ENCODE results near the gene CTAGE9.

CTAGE9 gene

DNA sequence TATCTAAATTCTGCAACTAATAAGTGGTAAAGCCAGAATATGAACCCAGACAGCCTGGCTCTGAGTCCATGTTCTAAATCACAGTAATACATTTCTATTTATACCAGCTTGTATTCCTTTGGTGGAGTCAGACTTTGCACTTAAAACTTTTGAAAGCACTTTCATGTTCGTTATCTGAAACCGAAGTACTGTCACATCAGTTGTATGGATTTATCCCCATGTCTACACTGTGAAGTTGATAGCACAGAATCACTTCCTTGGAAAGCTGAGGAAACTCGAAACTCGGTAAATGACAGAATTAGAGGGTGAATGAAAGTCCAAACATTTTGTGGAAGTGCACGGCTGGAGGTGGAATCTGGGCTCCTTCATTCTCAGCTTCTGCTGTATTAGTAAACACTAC lies 28.3 kb upstream of the CTAGE9 start:
- no peak for DNase-seq (ENCODE audit: low read depth in 2 of 2)
- TF ChIP-seq CTCF (IDR thresholded peaks at IDR 0.05; ENCODE audit: low read depth, low read length): no peak
- H3K4me3 ChIP-seq (replicated peaks in 1 of 2; ENCODE audit: low read depth in 2 of 2, low read length in 2 of 2): no peak overlapping the region

- no peak for TF ChIP-seq CTCF (IDR thresholded peaks at IDR 0.05; ENCODE audit: low read depth, low read length)
- DNase-seq (ENCODE audit: low read depth in 2 of 2): no peak
- no peak overlapping the region for H3K4me3 ChIP-seq (replicated peaks in 1 of 2; ENCODE audit: low read depth in 2 of 2, low read length in 2 of 2)
These were observed 26.0 kb upstream of the CTAGE9 start for GRCh38 chr6:131736811-131737210.

DNA sequence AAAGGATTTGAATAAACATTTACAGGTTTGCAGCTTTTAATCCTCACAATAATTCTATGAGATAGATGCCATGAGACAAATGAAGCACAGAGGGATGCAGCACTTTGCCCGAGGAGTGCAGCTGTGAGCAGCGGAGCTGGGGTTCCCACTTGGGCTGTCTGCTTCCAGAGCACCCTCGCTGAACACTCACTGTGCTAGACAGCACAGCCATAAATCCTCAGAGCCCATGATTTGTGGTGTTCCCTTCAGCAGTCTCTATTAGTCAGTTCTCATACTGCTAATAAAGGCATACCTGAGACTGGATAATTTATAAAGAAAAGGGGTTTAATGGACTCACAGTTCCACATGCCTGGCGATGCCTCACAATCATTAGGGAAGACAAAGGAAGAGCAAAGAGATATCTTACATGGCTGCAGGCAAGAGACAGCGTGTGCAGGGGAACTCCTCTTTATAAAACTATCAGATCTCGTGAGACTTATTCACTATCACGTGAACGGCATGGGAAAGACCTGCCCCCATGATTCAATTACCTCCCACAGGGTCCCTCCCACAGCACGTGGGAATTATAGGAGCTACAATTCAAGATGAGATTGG lies 25.3 kb upstream of the CTAGE9 start:
- H3K4me3 ChIP-seq (replicated peaks in 1 of 2; ENCODE audit: low read depth in 2 of 2, low read length in 2 of 2): no peak overlapping the region
- DNase-seq (ENCODE audit: low read depth in 2 of 2): no peak
- no peak for TF ChIP-seq CTCF (IDR thresholded peaks at IDR 0.05; ENCODE audit: low read depth, low read length)

DNA sequence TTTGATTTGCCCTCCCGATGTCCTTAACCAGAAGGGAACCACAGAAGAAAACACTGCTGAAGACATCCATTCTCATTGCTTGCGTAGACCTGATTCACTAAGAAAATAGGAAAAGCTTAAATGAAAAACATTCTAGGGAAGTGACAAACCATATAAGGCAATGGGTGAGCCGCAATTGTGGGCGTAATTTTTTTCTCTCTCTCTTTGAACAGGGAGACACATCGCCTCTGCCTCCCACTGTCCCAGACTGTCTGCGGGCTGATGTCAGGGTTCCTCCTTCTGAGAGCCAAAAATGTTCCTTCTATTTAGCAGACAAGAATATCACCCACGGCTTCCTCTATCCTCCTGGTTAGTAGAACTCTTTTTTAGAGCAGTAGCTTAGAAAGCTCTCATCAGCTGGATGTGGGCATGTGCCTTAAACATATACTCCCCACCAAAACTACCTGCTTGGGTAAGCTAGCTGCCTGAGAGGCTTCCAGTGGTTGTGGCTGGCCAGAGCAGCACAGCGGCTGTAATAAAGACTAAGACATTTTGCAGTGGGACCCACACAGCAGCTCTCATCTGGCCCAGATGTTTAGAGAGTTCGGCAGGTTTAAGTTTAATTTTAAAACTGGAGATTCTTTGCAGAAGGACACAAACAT lies 22.7 kb upstream of the CTAGE9 start:
- no peak for TF ChIP-seq CTCF (IDR thresholded peaks at IDR 0.05; ENCODE audit: low read depth, low read length)
- H3K4me3 ChIP-seq (replicated peaks in 1 of 2; ENCODE audit: low read depth in 2 of 2, low read length in 2 of 2): peak overlapping the region in 1 of 2 donors; percentile 22
- DNase-seq (ENCODE audit: low read depth in 2 of 2): peak; percentile 16 to 94

GRCh38 chr6:131731224-131731623 lies 20.4 kb upstream of the CTAGE9 start:
- no peak for DNase-seq (ENCODE audit: low read depth in 2 of 2)
- no peak overlapping the region for H3K4me3 ChIP-seq (replicated peaks in 1 of 2; ENCODE audit: low read depth in 2 of 2, low read length in 2 of 2)
- TF ChIP-seq CTCF (IDR thresholded peaks at IDR 0.05; ENCODE audit: low read depth, low read length): no peak

DNA sequence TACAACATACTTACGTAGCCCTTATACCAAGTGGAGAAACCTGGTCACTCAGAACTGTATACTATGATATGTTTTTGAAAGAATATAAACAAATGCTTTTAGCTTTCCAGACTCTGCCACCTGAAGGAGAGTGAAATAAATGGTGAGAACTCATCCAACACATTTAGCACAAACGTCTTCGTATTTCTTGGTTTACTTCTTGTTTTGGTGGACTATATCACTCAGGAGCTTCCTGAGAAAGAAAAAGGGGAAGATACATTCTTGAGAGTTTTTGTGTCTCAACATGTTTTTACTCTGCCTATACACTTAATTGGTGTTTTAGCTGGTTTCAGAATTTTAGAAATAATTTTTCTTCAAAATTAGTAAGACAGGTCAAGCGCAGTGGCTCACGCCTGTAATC lies 19.4 kb upstream of the CTAGE9 start:
- H3K4me3 ChIP-seq (replicated peaks in 1 of 2; ENCODE audit: low read depth in 2 of 2, low read length in 2 of 2): no peak overlapping the region
- TF ChIP-seq CTCF (IDR thresholded peaks at IDR 0.05; ENCODE audit: low read depth, low read length): no peak
- DNase-seq (ENCODE audit: low read depth in 2 of 2): no peak

DNA sequence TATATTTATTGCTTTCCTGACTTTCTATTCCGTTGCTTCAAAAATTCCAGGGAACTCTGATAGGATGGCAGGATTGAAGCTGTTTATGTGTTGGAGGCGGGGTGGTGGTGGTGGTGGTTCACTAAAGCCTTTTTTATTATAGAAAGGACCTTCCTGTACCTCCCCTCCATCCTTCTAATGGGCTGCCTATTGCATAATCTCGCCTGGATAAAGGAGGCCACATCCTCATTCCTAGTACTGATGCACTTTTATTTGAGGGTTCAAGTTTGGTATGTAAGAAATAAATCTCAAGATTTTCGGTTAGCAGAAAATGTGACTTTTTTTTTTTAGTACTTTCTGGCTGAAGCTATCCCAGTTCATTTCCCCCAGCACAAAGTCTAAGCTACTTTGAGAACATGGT lies 18.7 kb upstream of the CTAGE9 start:
- H3K4me3 ChIP-seq (replicated peaks in 1 of 2; ENCODE audit: low read depth in 2 of 2, low read length in 2 of 2): no peak overlapping the region
- TF ChIP-seq CTCF (IDR thresholded peaks at IDR 0.05; ENCODE audit: low read depth, low read length): no peak
- no peak for DNase-seq (ENCODE audit: low read depth in 2 of 2)
